AG09309 (cell line): ENCODE data around the gene FOXI2.

Experiments
- DNase-seq: peaks from one replicate; pipeline ENCODE4 v3.0.0-alpha.2; 2010; ENCODE audit warnings: low read depth
- H3K4me3 ChIP-seq: 2 replicates; pipeline ENCODE4 v1.5.1; 2011; ENCODE audit warnings: mild to moderate bottlenecking, low read depth, low read length, moderate library complexity; ENCODE audit not compliant: control insufficient read depth
- CTCF ChIP-seq: IDR thresholded peaks from 2 replicates; pipeline ENCODE4 v1.5.1; 2011; ENCODE audit warnings: mild to moderate bottlenecking, low read depth, low read length, inconsistent platforms; ENCODE audit not compliant: insufficient read depth, control insufficient read depth; ENCODE audit errors: missing control alignments

FOXI2 gene

GRCh38 chr10:127759276-127759675 is 22.3 kb downstream of the FOXI2 start:
- no peak overlapping the region for H3K4me3 ChIP-seq
- no peak for DNase-seq
- TF ChIP-seq CTCF: no peak

- no peak for DNase-seq
- no peak overlapping the region for H3K4me3 ChIP-seq
- no peak for TF ChIP-seq CTCF
Measured at GRCh38 chr10:127762925-127763324, 25.9 kb downstream of the FOXI2 start.

- DNase-seq: no peak
- no peak overlapping the region for H3K4me3 ChIP-seq
- no peak for TF ChIP-seq CTCF
Measured at GRCh38 chr10:127774766-127775559, 38.0 kb downstream of the FOXI2 start.

GRCh38 chr10:127776816-127777215 is 39.8 kb downstream of the FOXI2 start:
- no peak overlapping the region for H3K4me3 ChIP-seq
- no peak for DNase-seq
- TF ChIP-seq CTCF: no peak

GRCh38 chr10:127781412-127781811 is 44.4 kb downstream of the FOXI2 start:
- no peak for DNase-seq
- no peak for TF ChIP-seq CTCF
- no peak overlapping the region for H3K4me3 ChIP-seq

- no peak for DNase-seq
- no peak for TF ChIP-seq CTCF
- no peak overlapping the region for H3K4me3 ChIP-seq
Measured at GRCh38 chr10:127787873-127788272, 50.9 kb downstream of the FOXI2 start.
